HEK293 (cell line): ENCODE measurements around the gene CPNE4.
A peak's percentile ranks its signal among the peaks of the same experiment; 100 is the strongest.

Experiments
- CTCF ChIA-PET: fragments of 350-600 bp; formaldehyde crosslinking; extraction: SDS; loops from one replicate; lab custom pipeline; 2021; ENCODE audit warnings: antibody characterized with exemption; lab: Yijun Ruan, JAX
- POLR2A ChIA-PET: fragments of 300-600 bp; formaldehyde crosslinking; extraction: SDS; loops from one replicate; lab custom pipeline; 2020; ENCODE audit warnings: antibody characterized with exemption, inconsistent platforms; lab: Yijun Ruan, JAX
- H3K27ac ChIP-seq: fragments of 200-500 bp; sonication (Bioruptor generic); 2 replicates; pipeline ENCODE4 v1.5.1; 2014; ENCODE audit warnings: low read depth, low read length, control low read depth, inconsistent platforms; ENCODE audit errors: extremely low read depth
- H3K36me3 ChIP-seq, 2 experiments: fragments of 200-500 bp in 1 of 2; sonication (Bioruptor generic) in 1 of 2; 1 replicate in 1 of 2; 2 replicates in 1 of 2; pipeline ENCODE4 v1.5.1; 2014 to 2017; ENCODE audit warnings: inconsistent platforms in 2 of 2, low read length in 2 of 2; ENCODE audit not compliant: control insufficient read depth in 2 of 2, insufficient read depth in 1 of 2
- H3K4me1 ChIP-seq: fragments of 200-500 bp; sonication (Bioruptor generic); 2 replicates; pipeline ENCODE4 v1.5.1; 2014; ENCODE audit warnings: mild to moderate bottlenecking, low read length, inconsistent platforms; ENCODE audit not compliant: control insufficient read depth, insufficient read depth
- H3K4me3 ChIP-seq: 2 replicates; pipeline ENCODE4 v1.5.1; 2011; ENCODE audit warnings: low read depth, mild to moderate bottlenecking, control low read depth, low read length, moderate library complexity
- H3K9me3 ChIP-seq: fragments of 200-500 bp; sonication (Bioruptor generic); 2 replicates; pipeline ENCODE4 v1.5.1; 2014; ENCODE audit warnings: low read depth, low read length, inconsistent platforms; ENCODE audit not compliant: control insufficient read depth, insufficient read depth
- HOXD13 ChIP-seq: sonication (generic); formaldehyde crosslinking; IDR thresholded peaks from 2 replicates; pipeline ENCODE4 v1.8.0; 2022; ENCODE audit warnings: missing genetic modification reagents, borderline replicate concordance
- KLF17 ChIP-seq: fragments of 450-650 bp; formaldehyde crosslinking; IDR thresholded peaks from 2 replicates; pipeline ENCODE4 v1.5.1; 2016; ENCODE audit warnings: missing biosample characterization, missing genetic modification characterization
- RBAK ChIP-seq: fragments of 450-650 bp; formaldehyde crosslinking; IDR thresholded peaks from 2 replicates; pipeline ENCODE4 v1.5.1; 2016; ENCODE audit warnings: missing biosample characterization, missing genetic modification characterization
- SALL2 ChIP-seq: fragments of 450-650 bp; formaldehyde crosslinking; IDR thresholded peaks from 2 replicates; pipeline ENCODE4 v1.5.0; 2017; ENCODE audit warnings: missing biosample characterization, mild to moderate bottlenecking, missing genetic modification characterization, borderline replicate concordance
- SCRT1 ChIP-seq: fragments of 450-650 bp; formaldehyde crosslinking; IDR thresholded peaks from 2 replicates; pipeline ENCODE4 v1.5.1; 2016; ENCODE audit warnings: missing biosample characterization, missing genetic modification characterization, borderline replicate concordance
- YY1 ChIP-seq: fragments of 450-650 bp; formaldehyde crosslinking; IDR thresholded peaks from 2 replicates; pipeline ENCODE4 v1.5.1; 2018; ENCODE audit warnings: missing biosample characterization, missing genetic modification characterization
- ZBTB7A ChIP-seq: fragments of 450-650 bp; formaldehyde crosslinking; IDR thresholded peaks from 2 replicates; pipeline ENCODE4 v1.5.1; 2016; ENCODE audit warnings: low read depth, missing biosample characterization, missing genetic modification characterization
- ZFHX2 ChIP-seq: fragments of 450-650 bp; formaldehyde crosslinking; conservative IDR thresholded peaks from 2 replicates; pipeline ENCODE4 v1.5.1; 2016; ENCODE audit warnings: missing biosample characterization, missing genetic modification characterization
- ZNF114 ChIP-seq: fragments of 450-650 bp; formaldehyde crosslinking; IDR thresholded peaks from 2 replicates; pipeline ENCODE4 v1.5.0; 2017; ENCODE audit warnings: missing biosample characterization, missing genetic modification characterization
- ZNF138 ChIP-seq: fragments of 450-650 bp; formaldehyde crosslinking; IDR thresholded peaks from 2 replicates; pipeline ENCODE4 v1.5.1; 2016; ENCODE audit warnings: missing biosample characterization, missing genetic modification characterization, borderline replicate concordance
- ZNF155 ChIP-seq: fragments of 450-650 bp; formaldehyde crosslinking; IDR thresholded peaks from 2 replicates; pipeline ENCODE4 v1.5.1; 2016; ENCODE audit warnings: missing biosample characterization, missing genetic modification characterization
- ZNF157 ChIP-seq: fragments of 450-650 bp; formaldehyde crosslinking; IDR thresholded peaks from 2 replicates; pipeline ENCODE4 v1.5.1; 2016; ENCODE audit warnings: missing biosample characterization, missing genetic modification characterization
- ZNF184 ChIP-seq: fragments of 450-650 bp; IDR thresholded peaks from 2 replicates; pipeline ENCODE4 v1.5.1; 2018; ENCODE audit warnings: missing biosample characterization, mild to moderate bottlenecking, missing genetic modification characterization
- ZNF214 ChIP-seq: fragments of 450-650 bp; formaldehyde crosslinking; IDR thresholded peaks from 2 replicates; pipeline ENCODE4 v1.5.1; 2017; ENCODE audit warnings: missing biosample characterization, mild to moderate bottlenecking, missing genetic modification characterization, borderline replicate concordance
- ZNF239 ChIP-seq: fragments of 450-650 bp; formaldehyde crosslinking; IDR thresholded peaks from 2 replicates; pipeline ENCODE4 v1.5.1; 2016; ENCODE audit warnings: missing biosample characterization, missing genetic modification characterization
- ZNF266 ChIP-seq: fragments of 450-650 bp; formaldehyde crosslinking; IDR thresholded peaks from 2 replicates; pipeline ENCODE4 v1.5.1; 2016; ENCODE audit warnings: missing biosample characterization, missing genetic modification characterization, low read depth
- ZNF404 ChIP-seq: fragments of 450-650 bp; formaldehyde crosslinking; IDR thresholded peaks from 2 replicates; pipeline ENCODE4 v1.5.1; 2017; ENCODE audit warnings: missing biosample characterization, missing genetic modification characterization
- ZNF48 ChIP-seq: fragments of 450-650 bp; formaldehyde crosslinking; IDR thresholded peaks from 2 replicates; pipeline ENCODE4 v1.5.1; 2016; ENCODE audit warnings: missing biosample characterization, missing genetic modification characterization
- ZNF514 ChIP-seq: fragments of 450-650 bp; formaldehyde crosslinking; IDR thresholded peaks from 2 replicates; pipeline ENCODE4 v1.5.1; 2016; ENCODE audit warnings: missing biosample characterization, missing genetic modification characterization
- ZNF561 ChIP-seq: fragments of 450-650 bp; IDR thresholded peaks from 2 replicates; pipeline ENCODE4 v1.5.1; 2018; ENCODE audit warnings: missing biosample characterization, missing genetic modification characterization, borderline replicate concordance
- ZNF571 ChIP-seq: fragments of 450-650 bp; formaldehyde crosslinking; IDR thresholded peaks from 2 replicates; pipeline ENCODE4 v1.5.0; 2017; ENCODE audit warnings: missing biosample characterization, missing genetic modification characterization
- ZNF629 ChIP-seq: fragments of 450-650 bp; formaldehyde crosslinking; IDR thresholded peaks from 2 replicates; pipeline ENCODE4 v1.5.1; 2017; ENCODE audit warnings: missing biosample characterization, missing genetic modification characterization
- ZNF660 ChIP-seq: fragments of 450-650 bp; IDR thresholded peaks from 2 replicates; pipeline ENCODE4 v1.5.1; 2018; ENCODE audit warnings: missing biosample characterization, mild to moderate bottlenecking, missing genetic modification characterization
- ZNF747 ChIP-seq: fragments of 450-650 bp; formaldehyde crosslinking; IDR thresholded peaks from 2 replicates; pipeline ENCODE4 v1.5.1; 2016; ENCODE audit warnings: missing biosample characterization, missing genetic modification characterization
- ZSCAN30 ChIP-seq: fragments of 450-650 bp; IDR thresholded peaks from 2 replicates; pipeline ENCODE4 v1.5.1; 2018; ENCODE audit warnings: missing biosample characterization, mild to moderate bottlenecking, missing genetic modification characterization, moderate library complexity
- TF ChIP-seq, protein P1 (sequence below): fragments of 450-650 bp; formaldehyde crosslinking; IDR thresholded peaks from 2 replicates; pipeline ENCODE4 v1.5.1; 2017; ENCODE audit warnings: missing biosample characterization, missing genetic modification characterization

The CPNE4 gene

DNA sequence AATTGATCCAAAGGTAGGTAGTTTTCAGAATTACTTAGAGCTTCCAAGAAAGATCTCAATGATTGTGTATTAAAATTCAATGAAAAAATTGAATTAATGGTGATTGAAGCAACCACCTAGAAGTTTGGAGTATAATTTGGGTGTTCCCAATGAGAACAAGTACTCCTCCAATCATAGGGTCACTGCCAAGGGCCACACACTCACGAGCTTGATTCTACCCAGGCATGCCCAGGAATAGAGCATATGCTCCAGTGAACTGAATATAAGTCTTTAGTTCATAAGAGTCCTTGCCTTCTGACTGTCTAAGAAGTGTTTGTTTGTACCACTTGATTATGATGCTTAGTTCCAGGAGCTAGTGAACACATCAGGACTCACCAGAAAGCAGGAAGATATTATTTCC, 133.9 kb downstream of the CPNE4 start (continued):
- TF ChIP-seq ZSCAN30 (tag by site-specific recombination) (no peak), ZNF155 (tag by site-specific recombination) (no peak), ZNF561 (tag by site-specific recombination) (no peak), SALL2 (tag by site-specific recombination) (no peak), ZNF571 (tag by site-specific recombination) (no peak), ZNF747 (tag by site-specific recombination) (no peak), ZNF514 (tag by site-specific recombination) (no peak)

- TF ChIP-seq ZNF571 (tag by site-specific recombination) (no peak), ZFHX2 (tag by site-specific recombination) (0 out of 2 replicates have a peak, but pooled peaks have one; percentile 10)
- ChIA-PET CTCF (no interaction called here), POLR2A (no interaction called here)
- H3K4me1 ChIP-seq: no peaks in the 10 kb centered on the region
- H3K4me3 ChIP-seq: no peak overlapping the region
- no peaks in the 10 kb centered on the region for H3K9me3 ChIP-seq
- no peak overlapping the region for H3K27ac ChIP-seq
- no peaks in the 10 kb centered on the region for H3K36me3 ChIP-seq
Measured at GRCh38 chr3:131899021-131899420, 135.8 kb downstream of the CPNE4 start.

GRCh38 chr3:131898346-131898745, 136.5 kb downstream of the CPNE4 start:
- H3K4me3 ChIP-seq: no peak overlapping the region
- POLR2A ChIA-PET: no interaction called here
- H3K4me1 ChIP-seq: no peaks in the 10 kb centered on the region
- H3K36me3 ChIP-seq: no peaks in the 10 kb centered on the region
- no peaks in the 10 kb centered on the region for H3K9me3 ChIP-seq
- no peak overlapping the region for H3K27ac ChIP-seq
- TF ChIP-seq ZNF48 (no peak), ZNF114 (tag by site-specific recombination) (no peak), ZNF629 (tag by site-specific recombination) (no peak), KLF17 (tag by site-specific recombination) (no peak)
- CTCF ChIA-PET: no interaction called here

- no peak overlapping the region for H3K27ac ChIP-seq
- no peaks in the 10 kb centered on the region for H3K9me3 ChIP-seq
- no peaks in the 10 kb centered on the region for H3K4me1 ChIP-seq
- TF ChIP-seq ZNF155 (tag by site-specific recombination) (no peak), ZNF239 (tag by site-specific recombination) (no peak), ZNF114 (tag by site-specific recombination) (no peak), ZNF157 (tag by site-specific recombination) (no peak), HOXD13 (CRISPR knock-in tag) (no peak), ZBTB7A (no peak), SCRT1 (no peak), ZNF629 (tag by site-specific recombination) (no peak), ZNF266 (tag by site-specific recombination) (no peak), ZNF214 (tag by site-specific recombination) (no peak), RBAK (no peak), YY1 (no peak), ZNF660 (tag by site-specific recombination) (no peak), ZNF404 (tag by site-specific recombination) (no peak), ZNF184 (tag by site-specific recombination) (no peak), ZNF138 (tag by site-specific recombination) (no peak)
- TF ChIP-seq, protein P1, sequence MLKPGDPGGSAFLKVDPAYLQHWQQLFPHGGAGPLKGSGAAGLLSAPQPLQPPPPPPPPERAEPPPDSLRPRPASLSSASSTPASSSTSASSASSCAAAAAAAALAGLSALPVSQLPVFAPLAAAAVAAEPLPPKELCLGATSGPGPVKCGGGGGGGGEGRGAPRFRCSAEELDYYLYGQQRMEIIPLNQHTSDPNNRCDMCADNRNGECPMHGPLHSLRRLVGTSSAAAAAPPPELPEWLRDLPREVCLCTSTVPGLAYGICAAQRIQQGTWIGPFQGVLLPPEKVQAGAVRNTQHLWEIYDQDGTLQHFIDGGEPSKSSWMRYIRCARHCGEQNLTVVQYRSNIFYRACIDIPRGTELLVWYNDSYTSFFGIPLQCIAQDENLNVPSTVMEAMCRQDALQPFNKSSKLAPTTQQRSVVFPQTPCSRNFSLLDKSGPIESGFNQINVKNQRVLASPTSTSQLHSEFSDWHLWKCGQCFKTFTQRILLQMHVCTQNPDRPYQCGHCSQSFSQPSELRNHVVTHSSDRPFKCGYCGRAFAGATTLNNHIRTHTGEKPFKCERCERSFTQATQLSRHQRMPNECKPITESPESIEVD (tag by site-specific recombination): no peak
- H3K4me3 ChIP-seq: no peak overlapping the region
- POLR2A ChIA-PET: no interaction called here
- CTCF ChIA-PET: interaction anchor here (0.5 to 0.7 kb wide), 3 partner anchors 115 to 254 kb away, joined by 3 to 6 read pairs (median 4); no protein-coding TSS in a partner anchor
- no peaks in the 10 kb centered on the region for H3K36me3 ChIP-seq
Measured at GRCh38 chr3:131896285-131896684, 138.5 kb downstream of the CPNE4 start.
